Ramos (cell line): ENCODE results near the gene MTCH1.
"Not testable (repeated sequence)": the region's sequence is repeated elsewhere in the genome, so short reads cannot be mapped to it uniquely, and the experiment has no call there.

ENCODE experiments used
- in situ Hi-C: fragments of 300-500 bp; cut with MboI; formaldehyde crosslinking; loops from one replicate; pipeline ENCODE4 v1.14.3; 2022; ENCODE audit warnings: low sequenced_read_pairs; ENCODE audit not compliant: unreplicated experiment

Gene MTCH1

GRCh38 chr6:36999061-36999750 lies 13.2 kb upstream of the MTCH1 start:
- in situ Hi-C loops: no loop called here

- in situ Hi-C loops: no loop called here
Measured at GRCh38 chr6:36998723-36999038, 12.7 kb upstream of the MTCH1 start.

DNA sequence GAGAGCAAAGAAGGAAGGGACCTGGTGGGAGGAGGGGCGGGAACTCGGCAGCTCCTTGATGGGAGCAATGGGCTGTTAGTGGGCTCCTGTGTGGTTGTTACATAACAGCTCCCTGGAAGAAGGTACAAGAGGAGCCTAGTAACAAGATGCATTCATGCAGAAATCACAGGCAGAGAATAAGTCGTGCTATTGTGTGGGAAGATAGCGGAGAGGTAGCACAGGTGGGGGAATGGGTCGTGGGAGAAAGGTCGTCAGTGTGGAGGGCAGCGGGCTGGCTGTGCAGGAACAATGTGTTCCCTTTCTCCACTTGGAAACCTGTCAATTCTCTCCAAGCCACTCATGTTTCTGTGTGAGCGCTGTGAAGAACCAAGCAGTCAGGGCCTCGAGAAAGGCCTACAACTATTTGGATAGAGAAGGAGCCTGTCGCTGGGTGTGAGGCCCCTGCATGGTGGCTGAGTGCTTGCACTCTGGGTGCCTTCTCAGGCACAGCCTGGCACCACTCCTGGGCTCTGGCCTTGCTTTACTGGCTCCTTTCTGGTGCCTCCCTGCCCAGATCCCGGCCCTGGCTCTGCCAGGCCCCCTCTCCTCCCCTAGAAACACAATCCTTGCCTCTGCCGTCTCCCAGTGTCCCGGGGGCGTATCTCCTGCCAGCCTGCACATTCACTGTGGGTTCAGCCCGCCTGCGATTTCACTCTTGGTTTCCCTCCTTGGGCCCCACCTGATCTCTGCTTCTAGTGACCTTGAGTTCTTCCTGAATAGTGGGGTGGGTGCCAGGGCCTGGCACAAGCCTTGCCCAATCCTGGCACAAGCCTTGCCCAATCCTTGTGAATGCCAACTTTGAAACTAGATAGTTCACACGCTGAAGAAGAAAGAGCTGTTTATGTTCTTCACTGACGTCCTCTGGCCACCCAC lies 12.1 kb upstream of the MTCH1 start:
- in situ Hi-C loops: no loop called here

- in situ Hi-C loops: not testable (repeated sequence)
Measured at GRCh38 chr6:36990401-36990800, 4.4 kb upstream of the MTCH1 start.

DNA sequence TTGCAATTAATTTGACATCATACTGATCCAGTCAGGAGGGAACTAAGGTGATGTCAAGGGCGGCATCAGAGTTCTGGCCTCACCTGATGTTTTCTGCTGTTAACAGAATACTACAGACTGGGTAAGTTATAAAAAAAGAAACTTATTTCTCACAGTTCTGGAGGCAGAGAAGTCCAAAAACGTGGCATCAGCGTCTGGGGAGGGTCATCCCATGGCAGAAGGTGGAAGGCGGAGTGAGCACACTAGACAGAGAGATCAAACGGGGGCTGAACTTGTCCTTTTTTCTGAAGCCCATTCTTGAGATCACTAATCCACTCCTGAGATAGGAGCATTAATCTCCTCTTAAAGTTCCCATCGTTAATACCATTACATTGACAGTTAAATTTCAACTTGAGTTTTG lies 3.3 kb upstream of the MTCH1 start:
- in situ Hi-C loops: no loop called here

- in situ Hi-C loops: no loop called here
Measured at GRCh38 chr6:36986704-36987047, 680 bp upstream of the MTCH1 start.

DNA sequence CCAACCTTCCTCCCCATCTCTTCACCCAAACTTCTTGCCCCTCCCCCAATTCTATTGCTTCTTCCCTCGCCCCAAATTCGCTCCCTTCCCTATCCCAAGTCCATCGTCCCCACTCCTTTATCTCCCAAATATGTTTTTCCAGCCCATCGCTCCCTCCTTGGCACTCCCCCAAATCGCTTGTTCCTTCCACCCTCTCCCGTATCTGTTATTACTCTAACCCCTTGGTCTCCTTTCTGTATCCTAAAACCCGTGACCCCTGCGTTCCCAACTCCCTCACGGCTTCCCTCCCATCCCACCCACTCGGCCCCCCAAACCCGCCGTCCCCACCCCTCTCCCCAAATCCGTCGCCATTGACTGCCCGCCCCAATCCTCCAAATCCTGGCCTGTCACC lies 584 bp downstream of the MTCH1 start:
- in situ Hi-C loops: no loop called here

- in situ Hi-C loops: no loop called here
Measured at GRCh38 chr6:36984581-36985416, 1.2 kb downstream of the MTCH1 start.

GRCh38 chr6:36983538-36983937 lies 2.5 kb downstream of the MTCH1 start:
- in situ Hi-C loops: no loop called here

DNA sequence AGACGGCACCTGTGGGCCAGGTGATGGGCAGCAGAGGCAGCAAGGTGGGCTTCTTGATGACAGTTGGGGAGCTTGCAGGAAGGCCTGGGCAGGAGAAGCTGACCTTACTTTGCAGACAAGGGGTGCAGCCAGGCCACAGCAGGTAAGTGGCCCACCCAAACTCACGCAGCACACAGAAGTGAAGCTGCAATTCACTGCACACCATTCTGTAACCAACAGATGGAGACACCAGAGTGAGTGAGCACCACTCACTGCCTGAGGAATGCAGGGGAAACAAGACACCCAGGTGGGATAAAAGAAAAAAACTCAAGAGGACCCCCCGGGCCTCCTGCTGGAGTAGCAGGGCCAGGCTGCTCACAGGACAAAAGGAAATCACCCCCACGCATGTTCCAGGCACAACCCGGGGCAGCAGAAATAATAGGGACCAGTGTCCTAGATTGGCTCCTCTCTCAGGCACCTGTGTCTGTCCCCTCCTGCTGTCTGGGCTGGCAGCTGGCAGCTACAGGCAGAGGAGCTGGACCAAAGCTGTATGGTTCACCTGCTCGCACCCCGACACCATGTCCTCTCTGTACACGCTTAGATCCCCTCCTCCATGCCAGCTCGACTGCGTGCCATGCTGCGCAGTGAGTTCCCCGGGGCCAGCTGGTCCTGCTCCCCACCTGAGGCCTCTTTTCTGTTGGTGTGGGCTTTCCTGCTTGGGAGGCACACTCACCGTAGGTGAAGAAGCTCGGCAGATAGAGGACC lies 4.9 kb downstream of the MTCH1 start:
- in situ Hi-C loops: no loop called here

DNA sequence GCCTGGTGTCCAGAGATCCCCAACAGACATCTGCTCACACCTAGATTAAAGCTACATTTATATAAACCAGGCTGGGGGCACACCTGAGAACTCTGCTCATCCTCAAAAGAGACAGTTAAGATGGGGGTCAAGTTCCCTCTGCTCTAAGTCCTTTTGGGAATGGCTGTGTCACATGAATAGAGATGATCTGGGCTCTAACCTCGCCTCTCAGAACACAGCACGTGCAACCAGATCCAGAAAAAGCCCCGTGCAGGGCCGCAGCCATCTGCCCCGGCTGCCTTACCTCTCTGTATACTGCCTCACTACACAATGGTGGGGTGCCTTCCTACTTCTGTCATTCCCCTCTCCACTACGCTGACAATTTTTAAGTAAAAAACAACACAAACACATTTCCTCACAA lies 5.9 kb downstream of the MTCH1 start:
- in situ Hi-C loops: no loop called here

- in situ Hi-C loops: no loop called here
Measured at GRCh38 chr6:36979347-36979742, 6.7 kb downstream of the MTCH1 start.

GRCh38 chr6:36978421-36979346 lies 7.3 kb downstream of the MTCH1 start:
- in situ Hi-C loops: no loop called here

- in situ Hi-C loops: no loop called here
Measured at GRCh38 chr6:36977470-36977941, 8.5 kb downstream of the MTCH1 start.

DNA sequence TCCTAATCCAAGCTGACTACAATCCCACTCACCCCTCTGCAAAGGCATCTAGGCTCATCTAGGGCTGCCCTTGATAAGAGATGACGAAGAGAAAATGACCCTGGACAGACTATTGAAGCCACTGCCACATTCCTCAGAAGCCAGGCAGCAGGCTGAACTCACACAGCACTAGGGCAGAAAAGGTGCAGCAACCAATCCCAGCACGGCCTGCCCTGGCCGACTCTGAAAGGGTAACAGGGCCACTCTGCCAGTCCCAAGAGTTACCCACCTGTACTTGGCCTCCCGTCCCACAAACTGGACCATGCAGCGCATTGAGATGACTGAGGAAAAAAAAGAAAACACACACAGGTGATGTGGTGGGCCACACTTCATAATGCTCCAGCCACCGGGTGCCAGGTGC lies 9.1 kb downstream of the MTCH1 start:
- in situ Hi-C loops: no loop called here

- in situ Hi-C loops: no loop called here
Measured at GRCh38 chr6:36976509-36976908, 9.5 kb downstream of the MTCH1 start.

DNA sequence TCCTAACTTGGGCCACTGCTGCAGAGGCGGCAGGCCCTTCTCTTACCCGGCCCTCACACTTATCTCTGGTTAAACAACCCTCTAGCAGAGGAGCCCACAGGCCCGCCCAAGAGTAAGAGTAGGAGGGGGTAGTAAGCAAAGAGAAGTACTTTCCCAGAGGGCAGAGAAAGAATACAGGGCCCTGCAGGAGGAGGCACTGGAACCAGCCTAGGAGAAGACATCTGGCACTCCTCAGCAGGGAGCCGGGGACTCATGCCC lies 10.1 kb downstream of the MTCH1 start:
- in situ Hi-C loops: no loop called here

- in situ Hi-C loops: no loop called here
Measured at GRCh38 chr6:36975231-36976006, 10.6 kb downstream of the MTCH1 start.

- in situ Hi-C loops: loop anchor here (5.0 kb wide), 1 partner anchor 39 kb away; no protein-coding TSS in a partner anchor
Measured at GRCh38 chr6:36973647-36974046, 12.3 kb downstream of the MTCH1 start.
